WTC11 (cell line): ENCODE data around the gene ATL2. TPM values are rescaled to one million over a fixed set of nuclear protein-coding genes. Genes with fewer than 3 reads are reported as not detected.

Experiments
- ATAC-seq: fragments of 200-7000 bp; cut with Tn5 transposase; 2 replicates; pipeline ENCODE4 v1.10.0; 2021; ENCODE audit warnings: mild to moderate bottlenecking, moderate library complexity
- CTCF ChIA-PET: fragments of 300-600 bp; sonication (Branson Sonifier 250); formaldehyde crosslinking; loops from one replicate; lab custom pipeline; 2021; ENCODE audit warnings: antibody characterized with exemption; lab: Charles Lee
- POLR2A ChIA-PET: fragments of 350-600 bp; sonication (Branson Sonifier 250); formaldehyde crosslinking; loops from one replicate; lab custom pipeline; 2021; ENCODE audit warnings: antibody characterized with exemption; lab: Charles Lee
- DNase-seq: peaks from one replicate; pipeline ENCODE4 v3.0.0; 2021; ENCODE audit warnings: low spot score
- H3K27ac Mint-ChIP-seq: 2 replicates; pipeline ENCODE4 v1.8.0; 2021; ENCODE audit warnings: mixed read lengths
- H3K27me3 Mint-ChIP-seq: 2 replicates; pipeline ENCODE4 v1.8.0; 2021; ENCODE audit warnings: low read depth, mild to moderate bottlenecking, moderate library complexity, mixed read lengths
- H3K36me3 Mint-ChIP-seq: 2 replicates; pipeline ENCODE4 v1.8.0; 2021; ENCODE audit warnings: mixed read lengths
- H3K4me1 Mint-ChIP-seq: 2 replicates; pipeline ENCODE4 v1.8.0; 2022; ENCODE audit warnings: mixed read lengths
- H3K4me3 Mint-ChIP-seq: 2 replicates; pipeline ENCODE4 v1.8.0; 2021; ENCODE audit warnings: mild to moderate bottlenecking, moderate library complexity, mixed read lengths
- H3K9me3 Mint-ChIP-seq: 2 replicates; pipeline ENCODE4 v1.8.0; 2021; ENCODE audit warnings: mixed read lengths
- ARID4B ChIP-seq: sonication (generic); formaldehyde crosslinking; IDR thresholded peaks from 2 replicates; pipeline ENCODE4 v1.8.0; 2023; ENCODE audit warnings: missing genetic modification reagents, mild to moderate bottlenecking, borderline replicate concordance
- ATF6 ChIP-seq: sonication (generic); formaldehyde crosslinking; IDR thresholded peaks from 2 replicates; pipeline ENCODE4 v1.8.1; 2023; ENCODE audit warnings: mild to moderate bottlenecking, missing genetic modification reagents
- CBFB ChIP-seq: sonication (generic); formaldehyde crosslinking; IDR thresholded peaks from 2 replicates; pipeline ENCODE4 v1.8.1; 2022; ENCODE audit warnings: mild to moderate bottlenecking, low read depth, missing genetic modification reagents
- CREB1 ChIP-seq: sonication (generic); formaldehyde crosslinking; IDR thresholded peaks from 2 replicates; pipeline ENCODE4 v1.8.0; 2023; ENCODE audit warnings: mild to moderate bottlenecking, missing genetic modification reagents
- FOXP4 ChIP-seq: sonication (generic); formaldehyde crosslinking; IDR thresholded peaks from 2 replicates; pipeline ENCODE4 v1.8.0; 2022; ENCODE audit warnings: mild to moderate bottlenecking, missing genetic modification reagents
- GABPB1 ChIP-seq: sonication (generic); formaldehyde crosslinking; IDR thresholded peaks from 2 replicates; pipeline ENCODE4 v1.8.1; 2023; ENCODE audit warnings: mild to moderate bottlenecking, missing genetic modification reagents
- IRF1 ChIP-seq: sonication (generic); formaldehyde crosslinking; IDR thresholded peaks from 2 replicates; pipeline ENCODE4 v1.8.0; 2023; ENCODE audit warnings: missing genetic modification reagents
- PREB ChIP-seq: sonication (generic); formaldehyde crosslinking; IDR thresholded peaks from 2 replicates; pipeline ENCODE4 v1.8.1; 2022; ENCODE audit warnings: mild to moderate bottlenecking, missing genetic modification reagents, moderate library complexity, borderline replicate concordance
- SMAD3 ChIP-seq: sonication (generic); formaldehyde crosslinking; IDR thresholded peaks from 2 replicates; pipeline ENCODE4 v1.8.0; 2022; ENCODE audit warnings: missing genetic modification reagents, mild to moderate bottlenecking, borderline replicate concordance
- SP1 ChIP-seq: sonication (generic); formaldehyde crosslinking; conservative IDR thresholded peaks from 2 replicates; pipeline ENCODE4 v1.8.1; 2022; ENCODE audit warnings: missing genetic modification reagents
- ZBTB43 ChIP-seq: sonication (generic); formaldehyde crosslinking; IDR thresholded peaks from 2 replicates; pipeline ENCODE4 v1.8.1; 2023; ENCODE audit warnings: mild to moderate bottlenecking, missing genetic modification reagents
- ZNF416 ChIP-seq: fragments of 250-450 bp; sonication (Bioruptor Pico); IDR thresholded peaks from 2 replicates; pipeline ENCODE4 v1.9.0; 2021; ENCODE audit warnings: mild to moderate bottlenecking, inconsistent platforms
- total RNA-seq: library from RNA; stranded (reverse); gene quantifications from 3 replicates; pipeline ENCODE4 v1.2.3, GENCODE V29; 2021

The ATL2 gene
- total RNA-seq, 1 experiment from 2014 or later: 90.5 TPM

GRCh38 chr2:38375696-38376345, 1.3 kb downstream of the ATL2 start (continued):
- no peak for TF ChIP-seq IRF1 (CRISPR knock-in tag)
- TF ChIP-seq, all 79 proteins: peak for 0

- no peaks in the 10 kb centered on the region for H3K9me3 Mint-ChIP-seq
- H3K27me3 Mint-ChIP-seq: no peaks in the 10 kb centered on the region
- TF ChIP-seq FOXP4 (CRISPR knock-in tag) (no peak), PREB (CRISPR knock-in tag) (no peak), CREB1 (no peak), ZNF416 (CRISPR knock-in tag) (no peak), ARID4B (CRISPR knock-in tag) (no peak), ZBTB43 (CRISPR knock-in tag) (no peak), SMAD3 (no peak), SP1 (no peak), CBFB (CRISPR knock-in tag) (no peak), ATF6 (CRISPR knock-in tag) (no peak), GABPB1 (no peak)
- peak overlapping the region; percentile 87 for H3K4me3 Mint-ChIP-seq
- peaks cover 44% of the 10 kb centered on the region for H3K4me1 Mint-ChIP-seq
- ChIA-PET POLR2A (interaction anchor here (1.6 kb wide), 1 partner anchor 90 kb away, joined by 5 read pairs; no protein-coding TSS in a partner anchor), CTCF (interaction anchor here (1.1 to 4.6 kb wide), 3 partner anchors 60 to 133 kb away, joined by 3 to 47 read pairs (median 5); no protein-coding TSS in a partner anchor)
- H3K27ac Mint-ChIP-seq: no peak overlapping the region; the same call in 1 of the 2 replicates
- ATAC-seq: no peak
- no peaks in the 10 kb centered on the region for H3K36me3 Mint-ChIP-seq
- no peak for DNase-seq
These were observed 2.1 kb downstream of the ATL2 start for GRCh38 chr2:38374984-38375383.
